ENCODE measurements around the gene LXN.
"Not testable (repeated sequence)": the region's sequence is repeated elsewhere in the genome, so short reads cannot be mapped to it uniquely, and the experiment has no call there.

Gene LXN

DNA sequence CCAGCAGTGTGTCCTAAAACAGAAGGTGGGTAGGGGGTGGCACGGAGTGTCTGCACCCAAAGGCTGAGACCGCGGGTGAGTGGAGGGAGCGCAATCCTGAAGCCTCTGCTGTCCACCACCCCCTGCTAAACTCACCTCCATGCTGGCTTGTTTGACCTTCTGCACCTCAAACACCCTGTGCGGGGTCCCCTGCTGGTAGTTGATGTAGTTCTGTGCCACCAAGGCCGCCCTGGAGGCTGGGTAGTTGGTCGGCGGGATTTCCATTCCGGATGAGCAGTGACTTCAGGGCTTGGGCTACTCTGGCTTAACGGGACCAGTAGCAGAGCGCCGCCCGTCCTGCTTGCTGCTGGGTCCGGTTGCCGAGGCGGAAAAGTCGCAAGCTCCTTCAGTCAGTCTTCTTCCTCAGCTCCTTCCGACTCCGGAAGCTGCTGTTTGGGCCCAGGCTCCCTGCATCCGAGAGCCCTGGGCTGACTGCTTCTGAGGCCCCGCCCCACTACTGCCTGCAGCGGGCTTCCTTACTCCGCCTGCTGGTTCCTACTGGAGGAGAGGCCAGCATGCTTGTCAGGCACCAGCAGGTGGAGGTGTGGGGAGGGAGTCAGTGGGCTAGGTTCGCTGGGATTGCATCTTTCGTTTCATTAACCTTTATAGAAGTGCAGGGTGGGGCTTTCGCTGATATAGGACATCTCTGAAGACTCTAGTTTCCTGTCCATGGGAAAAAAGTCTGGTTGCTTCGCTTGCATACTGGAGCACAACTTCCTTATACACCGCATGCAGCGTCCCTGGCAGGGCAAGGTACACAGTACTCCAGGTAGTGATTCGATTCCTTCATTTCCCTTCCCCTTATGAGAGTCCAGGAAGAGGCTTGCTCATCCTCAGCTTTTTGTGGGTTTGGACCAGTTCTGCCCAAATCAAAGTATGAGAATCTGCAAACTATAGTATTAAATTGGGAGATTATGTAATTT lies at the start of gene LXN:
TSS of gene LXN (minus strand) at position 434 of the 962 bp plus-strand sequence. CDS start at position 264, 170 bp downstream.
- DNase-seq: no peak

- DNase-seq: no peak
Observed at GRCh38 chr3:158722108-158722507, 49.7 kb upstream of the LXN start.

GRCh38 chr3:158718490-158719170 lies 46.2 kb upstream of the LXN start:
- DNase-seq: no peak

- no peak for DNase-seq
Observed at GRCh38 chr3:158717576-158717975, 45.1 kb upstream of the LXN start.

DNA sequence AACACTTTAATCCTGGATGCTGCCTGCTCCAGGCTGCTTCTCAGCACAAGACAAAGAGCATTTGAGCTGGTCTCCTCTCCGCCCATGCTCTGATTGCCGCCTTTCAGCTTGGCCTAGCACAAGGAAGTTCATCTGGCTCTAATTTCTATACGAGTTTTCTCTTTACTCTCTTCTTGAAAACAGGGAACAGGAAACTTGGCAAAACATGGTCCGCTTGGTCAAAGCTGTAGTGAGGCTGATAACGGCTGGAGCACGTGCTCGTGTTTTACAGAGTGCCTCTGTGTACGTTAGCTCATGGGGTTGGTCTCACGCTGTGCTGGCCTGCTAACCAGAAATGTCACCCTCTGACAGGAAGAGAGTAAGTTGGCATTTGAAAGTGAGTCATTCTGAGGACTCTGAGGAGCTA lies 40.6 kb upstream of the LXN start:
- no peak for DNase-seq

- DNase-seq: no peak
Observed at GRCh38 chr3:158712443-158712842, 40.0 kb upstream of the LXN start.

GRCh38 chr3:158711886-158712285 lies 39.4 kb upstream of the LXN start:
- DNase-seq: no peak

DNA sequence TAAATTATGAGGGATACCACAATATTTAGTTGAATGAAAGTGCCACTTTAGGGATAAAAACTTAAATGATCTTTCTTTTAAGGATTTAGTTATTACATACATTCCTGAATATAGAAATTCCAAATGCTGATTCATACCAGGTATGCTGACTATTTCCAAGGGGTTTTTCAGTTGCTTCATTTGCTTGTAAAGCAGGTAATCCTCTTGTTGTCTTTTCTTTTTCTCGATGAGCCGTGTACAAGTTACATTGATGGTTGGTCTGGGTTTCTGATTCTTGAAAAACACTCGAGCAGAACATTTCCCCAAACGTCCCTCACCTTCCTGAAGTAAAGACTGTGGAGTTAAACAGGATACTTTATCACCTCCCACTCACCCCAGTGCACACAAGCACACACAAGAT lies 38.2 kb upstream of the LXN start:
- DNase-seq: no peak

DNA sequence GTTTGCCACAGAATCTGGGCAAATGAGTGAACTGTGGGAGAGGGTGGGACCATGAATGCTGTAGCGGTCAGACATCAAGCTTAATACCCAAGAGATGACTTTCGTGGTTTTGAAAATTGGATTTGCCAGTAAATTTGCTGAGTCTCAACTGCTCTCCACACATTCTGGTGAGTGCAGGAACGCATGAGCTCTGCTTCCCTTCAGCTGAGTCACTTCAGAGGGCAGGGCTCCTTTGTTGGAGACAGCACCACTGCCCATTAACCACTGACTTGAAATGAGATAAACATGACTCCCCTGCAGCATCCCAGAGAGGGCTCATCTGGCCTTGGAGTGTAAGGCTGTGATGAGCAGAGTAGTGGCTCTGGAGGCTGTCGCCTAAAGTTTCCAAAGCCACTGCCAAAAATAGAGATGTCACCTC lies 37.2 kb upstream of the LXN start:
- DNase-seq: no peak

DNA sequence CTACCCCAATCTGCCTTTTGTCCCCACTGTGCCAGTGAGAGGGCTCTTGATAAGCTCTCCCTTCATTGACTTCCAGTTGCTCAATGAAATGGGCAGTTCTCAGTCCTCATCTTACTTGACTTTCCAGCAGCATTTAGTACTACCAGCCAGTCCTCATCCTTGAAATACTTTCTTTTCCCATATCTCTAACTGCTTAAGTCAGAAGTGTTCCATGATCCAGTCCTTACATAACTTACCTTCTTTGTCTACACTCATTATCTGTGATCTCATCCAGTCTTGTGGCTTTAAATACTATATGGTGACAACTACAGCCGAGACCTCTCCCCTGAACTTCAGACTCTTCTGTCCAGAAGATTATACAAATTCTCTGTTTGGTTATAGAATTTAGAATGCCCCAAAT lies 31.1 kb upstream of the LXN start:
- DNase-seq: no peak

DNA sequence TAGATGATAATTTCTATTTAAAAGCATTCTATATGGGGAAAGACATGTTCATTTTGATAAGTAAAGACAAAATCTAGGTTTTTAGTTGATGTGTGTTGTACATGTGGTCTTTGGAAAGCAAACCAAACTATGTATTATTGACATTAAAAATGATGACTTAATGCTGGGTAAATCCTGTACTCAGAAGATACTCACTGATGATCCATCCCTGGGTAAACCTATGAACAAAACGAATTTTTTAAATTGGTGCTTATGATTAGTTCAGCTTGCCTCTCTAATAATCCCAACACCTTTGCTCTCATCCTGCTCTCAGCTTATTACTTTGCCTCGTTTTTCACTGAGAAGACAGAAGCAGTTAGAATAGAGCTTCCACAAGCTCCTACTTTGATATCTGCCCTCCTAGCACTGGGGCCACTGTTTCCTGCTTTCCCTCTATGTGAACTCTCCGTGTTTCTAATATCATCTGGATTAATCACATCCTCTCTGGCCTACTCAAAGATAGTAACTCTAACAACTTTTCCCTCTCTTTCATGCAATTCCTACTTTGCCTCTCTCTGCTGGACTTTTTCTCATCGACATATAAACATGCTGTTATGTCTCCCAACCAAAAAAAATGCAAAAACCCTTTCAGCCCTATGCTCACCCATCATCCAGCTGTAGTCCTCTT lies 30.5 kb upstream of the LXN start:
- DNase-seq: no peak

- DNase-seq: no peak
Observed at GRCh38 chr3:158701420-158702065, 29.1 kb upstream of the LXN start.

- no peak for DNase-seq
Observed at GRCh38 chr3:158700559-158700958, 28.1 kb upstream of the LXN start.

- no peak for DNase-seq
Observed at GRCh38 chr3:158696618-158697017, 24.2 kb upstream of the LXN start.

DNA sequence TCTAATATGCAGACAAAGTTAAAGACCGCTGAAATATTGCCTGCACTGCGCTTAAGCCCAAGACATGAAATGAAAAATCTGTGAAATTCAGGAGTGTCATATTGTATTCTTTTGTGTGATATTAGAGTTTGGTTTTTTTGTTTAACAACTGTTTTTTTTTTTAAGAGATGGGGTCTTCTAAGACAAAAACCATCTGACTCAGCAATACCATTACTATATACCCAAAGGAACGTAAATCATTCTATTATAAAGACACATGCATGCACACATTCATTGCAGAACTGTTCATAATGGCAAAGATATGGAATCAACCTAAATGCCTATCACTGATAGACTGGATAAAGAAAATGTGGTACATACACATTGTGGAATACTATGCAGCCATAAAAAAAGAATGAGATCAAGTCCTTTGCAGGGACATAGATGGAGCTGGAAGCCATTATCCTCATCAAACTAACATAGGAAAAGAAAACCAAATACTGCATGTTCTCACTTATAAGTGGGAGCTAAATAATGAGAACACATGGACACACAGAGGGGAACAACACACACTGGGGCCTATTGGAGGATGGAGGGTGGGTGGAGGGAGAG lies 21.5 kb upstream of the LXN start:
- DNase-seq: not testable (repeated sequence)

DNA sequence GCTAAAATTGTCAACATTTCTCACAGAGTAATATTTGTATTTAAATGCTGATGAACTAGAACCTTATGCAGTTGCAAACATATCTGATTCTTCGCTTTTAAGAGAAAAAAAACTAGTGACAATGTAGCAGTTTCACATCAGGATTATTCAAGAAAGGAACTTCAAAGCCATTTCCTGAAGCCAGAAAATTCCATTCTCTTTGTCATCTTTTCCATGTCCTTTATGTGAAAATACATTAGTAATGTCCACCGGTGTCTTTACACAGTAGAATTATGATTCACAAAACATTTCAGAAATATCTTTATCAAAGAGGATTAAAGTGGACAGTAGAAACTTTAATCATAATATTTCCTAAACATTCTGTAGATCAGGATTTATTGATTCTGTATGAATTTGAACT lies 12.7 kb upstream of the LXN start:
- DNase-seq: no peak

DNA sequence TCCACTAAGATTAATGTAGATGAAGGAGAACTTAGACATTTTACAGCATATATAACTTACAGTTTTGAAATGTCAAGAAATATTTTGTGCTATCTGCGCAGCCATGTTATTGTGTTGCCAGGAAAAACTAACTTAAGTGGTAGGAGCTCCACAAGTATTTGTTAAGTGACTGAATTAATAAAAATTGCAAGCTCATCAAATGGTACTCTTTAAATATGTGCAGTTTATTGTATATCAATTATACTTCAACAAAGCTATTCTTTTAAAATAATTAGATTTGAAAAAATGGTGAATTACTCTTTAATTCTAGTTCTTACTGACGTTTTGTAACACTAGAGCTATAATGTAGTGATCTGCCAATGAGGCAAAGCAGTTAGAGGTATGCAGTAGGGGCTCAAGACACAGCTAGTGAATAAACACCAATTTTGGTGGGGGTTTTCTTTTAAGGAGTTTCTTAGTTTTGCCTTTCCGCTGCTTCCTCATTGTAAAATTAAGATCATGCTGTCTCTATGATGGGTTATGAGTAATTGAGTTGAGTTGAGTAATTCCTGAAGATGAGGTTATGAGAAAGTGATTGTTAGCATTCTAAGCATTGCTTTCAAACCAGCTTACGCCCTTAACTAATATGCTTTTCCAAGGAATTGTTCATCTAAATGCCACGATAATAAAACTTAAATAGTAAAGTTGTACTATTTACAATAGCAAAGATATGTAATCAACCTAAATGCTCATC lies 10.9 kb upstream of the LXN start:
- DNase-seq: no peak

- DNase-seq: no peak
Observed at GRCh38 chr3:158680861-158681260, 8.4 kb upstream of the LXN start.

DNA sequence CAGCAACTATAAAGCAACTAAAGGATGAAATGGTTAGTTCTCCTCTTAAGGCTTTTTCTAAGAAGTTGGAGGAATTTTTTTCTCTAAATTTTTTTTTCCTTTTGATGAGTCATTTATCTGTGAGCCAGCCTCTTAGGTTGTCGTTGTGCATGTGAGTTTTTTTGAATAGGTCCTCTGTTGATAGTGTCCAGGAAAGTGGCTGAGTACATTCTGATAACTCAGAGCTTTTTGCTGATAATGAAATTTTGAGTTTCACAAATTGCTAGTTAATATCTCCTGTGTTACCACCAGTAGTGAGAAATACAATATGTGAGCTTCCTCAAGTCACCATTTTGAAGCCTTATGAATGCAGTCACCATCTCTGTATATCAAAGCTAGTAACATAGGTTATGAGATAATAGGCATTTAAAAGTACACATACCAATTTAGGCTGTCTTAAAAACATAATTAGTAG lies 7.1 kb upstream of the LXN start:
- no peak for DNase-seq

- DNase-seq: no peak
Observed at GRCh38 chr3:158678687-158679086, 6.2 kb upstream of the LXN start.

GRCh38 chr3:158671821-158672214 lies 630 bp downstream of the LXN start:
- no peak for DNase-seq

DNA sequence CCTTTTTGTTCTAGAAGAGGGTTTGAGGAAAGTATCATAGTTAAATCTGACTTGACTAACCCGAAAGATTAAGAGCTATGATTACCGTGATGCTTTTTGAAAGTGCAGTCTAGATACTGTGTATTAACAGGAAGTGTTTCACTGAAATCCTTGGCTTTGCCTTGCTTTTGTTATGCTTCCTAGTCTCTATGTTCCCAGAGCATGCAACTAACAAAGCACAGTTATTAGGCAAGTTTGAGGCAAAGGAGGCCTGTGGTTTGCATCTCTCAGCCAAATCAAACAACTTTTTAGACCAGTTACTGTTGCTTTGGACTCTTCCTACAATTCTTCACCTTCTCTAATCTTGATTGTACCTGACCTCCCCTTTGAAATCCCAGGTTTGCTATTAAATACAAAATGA lies 3.9 kb downstream of the LXN start:
- DNase-seq: no peak
